ENCODE measurements around the gene MYBPC3.

MYBPC3 gene

DNA sequence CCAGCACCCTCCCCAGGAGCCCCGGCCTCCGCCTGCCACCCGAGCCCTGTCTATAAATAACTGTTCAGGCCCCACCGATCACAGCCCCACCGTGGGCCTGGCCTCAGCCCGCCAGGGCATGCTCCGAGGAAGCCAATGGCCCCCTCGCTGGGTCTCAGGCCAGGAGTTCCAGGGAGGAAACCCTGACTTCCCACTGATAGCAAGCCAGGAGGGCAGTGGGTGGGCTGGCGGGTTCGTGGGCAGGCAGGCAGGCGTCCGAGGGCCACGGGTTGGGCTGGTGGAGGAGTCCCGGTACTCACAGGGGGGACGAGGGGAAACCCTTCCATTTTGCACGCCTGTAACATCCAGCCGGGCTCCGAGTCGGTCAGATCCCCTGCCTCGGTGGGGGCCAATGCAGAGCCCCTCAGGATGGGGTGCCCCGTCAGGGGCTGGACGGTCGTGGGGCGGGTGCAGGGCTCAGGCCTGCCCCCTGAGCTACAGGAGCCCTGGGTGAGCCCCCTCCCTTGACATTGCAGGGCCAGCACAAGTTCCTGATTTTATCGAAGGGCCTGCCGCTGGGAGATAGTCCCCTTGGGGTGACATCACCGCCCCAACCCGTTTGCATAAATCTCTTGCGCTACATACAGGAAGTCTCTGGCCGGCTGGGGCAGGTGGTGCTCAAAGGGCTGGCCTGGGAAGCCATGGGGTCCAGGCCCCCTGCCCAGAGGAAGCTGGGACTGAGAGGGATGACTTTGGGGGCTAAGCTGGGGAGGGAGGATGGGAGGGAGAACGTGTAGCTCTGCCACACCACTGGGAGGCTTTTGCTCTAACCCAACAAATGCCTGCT lies 25.7 kb upstream of the MYBPC3 start, which contains the start of gene SPI1:
Gene SPI1 (minus strand): TSS at position 538 of the 826 bp plus-strand sequence. CDS start 194 bp downstream, at position 344.
- TF ChIP-seq, protein P1, sequence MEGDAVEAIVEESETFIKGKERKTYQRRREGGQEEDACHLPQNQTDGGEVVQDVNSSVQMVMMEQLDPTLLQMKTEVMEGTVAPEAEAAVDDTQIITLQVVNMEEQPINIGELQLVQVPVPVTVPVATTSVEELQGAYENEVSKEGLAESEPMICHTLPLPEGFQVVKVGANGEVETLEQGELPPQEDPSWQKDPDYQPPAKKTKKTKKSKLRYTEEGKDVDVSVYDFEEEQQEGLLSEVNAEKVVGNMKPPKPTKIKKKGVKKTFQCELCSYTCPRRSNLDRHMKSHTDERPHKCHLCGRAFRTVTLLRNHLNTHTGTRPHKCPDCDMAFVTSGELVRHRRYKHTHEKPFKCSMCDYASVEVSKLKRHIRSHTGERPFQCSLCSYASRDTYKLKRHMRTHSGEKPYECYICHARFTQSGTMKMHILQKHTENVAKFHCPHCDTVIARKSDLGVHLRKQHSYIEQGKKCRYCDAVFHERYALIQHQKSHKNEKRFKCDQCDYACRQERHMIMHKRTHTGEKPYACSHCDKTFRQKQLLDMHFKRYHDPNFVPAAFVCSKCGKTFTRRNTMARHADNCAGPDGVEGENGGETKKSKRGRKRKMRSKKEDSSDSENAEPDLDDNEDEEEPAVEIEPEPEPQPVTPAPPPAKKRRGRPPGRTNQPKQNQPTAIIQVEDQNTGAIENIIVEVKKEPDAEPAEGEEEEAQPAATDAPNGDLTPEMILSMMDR (IDR thresholded peaks at IDR 0.05; ENCODE audit: control insufficient read depth, insufficient read depth, low read depth, low read length, missing control alignments) = no peak
- H3K4me3 ChIP-seq (ENCODE audit: control insufficient read depth, low read depth, low read length) = no peak within 1 kb of the TSS

DNA sequence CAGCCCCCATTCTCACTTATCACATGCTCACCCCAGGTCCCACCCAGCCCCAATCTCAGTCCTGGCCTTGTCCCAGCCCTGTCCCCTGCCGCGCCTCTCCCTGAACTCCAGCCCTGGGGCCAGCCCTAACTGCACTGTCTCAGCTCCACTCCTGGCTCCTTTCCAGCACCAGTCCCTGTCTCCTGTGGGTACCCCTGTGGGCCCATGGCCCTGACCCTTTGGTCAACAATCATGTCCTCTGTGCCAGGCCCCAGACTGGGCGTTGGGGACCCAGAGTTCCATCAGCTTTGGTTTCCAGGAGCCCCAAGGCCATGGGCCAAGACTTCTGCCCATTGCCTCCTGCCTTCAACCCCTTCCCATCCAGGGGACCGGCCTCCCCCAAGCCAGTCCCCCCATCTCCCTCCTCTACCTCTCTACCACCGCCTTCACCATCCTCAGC lies 25.1 kb upstream of the MYBPC3 start:
- TF ChIP-seq, protein P1 (IDR thresholded peaks at IDR 0.05; ENCODE audit: control insufficient read depth, insufficient read depth, low read depth, low read length, missing control alignments) = no peak
- DNase-seq (ENCODE audit: low read depth) = no peak
- H3K4me3 ChIP-seq (ENCODE audit: control insufficient read depth, low read depth, low read length) = no peak overlapping the region

More for the DNA sequence above, 25.7 kb upstream of the MYBPC3 start, which contains the start of gene SPI1:
- no peak for DNase-seq (ENCODE audit: low read depth)

DNA sequence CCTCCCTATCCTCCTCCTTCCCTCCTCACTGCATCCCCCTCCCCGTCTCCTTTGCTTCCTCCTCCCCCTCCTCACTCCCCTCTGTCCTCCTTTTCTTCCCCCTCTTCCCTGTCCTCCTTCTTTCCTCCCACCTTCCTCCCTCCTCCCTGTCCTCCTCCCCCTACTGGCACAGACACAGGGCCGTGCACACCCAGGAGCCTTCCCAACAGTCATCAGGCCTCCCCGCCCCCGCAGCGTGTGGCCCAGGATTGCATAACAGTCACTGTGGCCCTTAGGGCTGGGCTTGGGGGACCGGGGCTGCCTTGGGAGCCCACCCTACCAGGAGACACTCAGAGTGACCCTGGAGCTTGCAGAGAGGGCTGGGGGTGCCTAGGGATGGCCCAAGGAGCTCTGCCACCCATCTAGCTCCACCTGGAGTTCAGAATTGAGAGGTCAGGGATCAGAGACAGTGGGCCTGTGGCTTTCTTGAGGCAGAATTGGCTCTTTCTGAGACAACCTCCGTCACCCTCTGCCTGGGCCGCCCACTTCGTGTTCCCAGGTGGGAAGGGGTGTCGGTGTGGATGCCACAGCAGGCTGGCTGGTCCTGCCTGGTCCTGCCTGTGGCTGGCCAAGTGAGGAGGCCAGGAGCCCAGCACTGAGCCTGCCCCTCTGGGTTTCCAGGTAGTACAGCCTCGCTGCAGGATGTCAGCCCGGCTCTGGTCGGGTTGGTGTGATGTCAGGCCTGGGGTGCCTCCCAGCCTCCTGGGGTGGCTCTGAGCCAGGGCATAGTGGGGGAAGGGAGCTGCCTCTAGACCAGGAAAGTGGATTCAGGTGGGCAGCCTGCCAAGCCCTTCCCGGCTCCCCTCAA lies 24.2 kb upstream of the MYBPC3 start:
- no peak for DNase-seq (ENCODE audit: low read depth)
- no peak overlapping the region for H3K4me3 ChIP-seq (ENCODE audit: control insufficient read depth, low read depth, low read length)
- TF ChIP-seq, protein P1 (IDR thresholded peaks at IDR 0.05; ENCODE audit: control insufficient read depth, insufficient read depth, low read depth, low read length, missing control alignments) = no peak

DNA sequence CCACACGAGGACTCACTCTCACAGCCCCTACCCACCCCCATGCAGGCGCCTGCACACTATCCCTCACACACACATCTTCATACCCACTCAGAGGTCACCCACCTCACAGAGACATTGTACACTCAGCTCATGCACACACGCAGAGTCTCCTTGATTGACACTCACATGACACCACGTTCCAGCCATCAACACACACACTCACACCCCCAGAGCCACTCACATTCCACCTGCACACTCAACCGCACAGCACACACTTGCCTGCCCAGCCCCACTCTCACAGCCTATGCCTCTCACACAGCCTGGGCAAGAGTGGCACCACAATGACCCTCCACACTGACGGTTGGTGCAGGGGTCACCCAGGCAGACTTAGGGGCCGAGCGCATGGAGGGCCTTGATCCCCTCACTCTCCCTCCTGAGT lies 23.6 kb upstream of the MYBPC3 start:
- no peak for DNase-seq (ENCODE audit: low read depth)
- H3K4me3 ChIP-seq (ENCODE audit: control insufficient read depth, low read depth, low read length) = no peak overlapping the region
- TF ChIP-seq, protein P1 (IDR thresholded peaks at IDR 0.05; ENCODE audit: control insufficient read depth, insufficient read depth, low read depth, low read length, missing control alignments) = no peak

DNA sequence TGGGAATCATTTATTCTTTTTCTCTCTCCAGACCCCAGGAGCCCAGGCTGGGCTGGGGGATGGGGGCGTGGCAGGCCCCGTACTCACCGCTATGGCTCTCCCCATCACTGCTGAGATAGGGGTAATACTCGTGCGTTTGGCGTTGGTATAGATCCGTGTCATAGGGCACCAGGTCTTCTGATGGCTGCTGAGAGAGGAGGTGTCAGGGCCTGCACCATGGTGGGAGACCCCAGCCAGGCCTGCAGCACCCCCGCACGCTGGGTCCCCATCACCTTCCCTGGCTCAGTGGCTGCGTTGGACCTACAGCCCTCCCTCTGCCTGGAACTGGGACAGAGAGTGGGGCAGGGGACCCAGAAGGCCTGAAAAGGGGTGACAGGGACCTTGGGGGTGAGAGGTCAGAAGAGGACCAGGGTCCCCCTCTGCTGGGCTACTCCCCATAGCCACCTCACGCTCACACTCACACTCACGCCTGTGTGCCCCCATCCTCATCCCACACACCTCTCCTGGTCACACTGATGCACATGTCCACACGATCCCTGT lies 23.1 kb upstream of the MYBPC3 start:
- DNase-seq (ENCODE audit: low read depth) = no peak
- H3K4me3 ChIP-seq (ENCODE audit: control insufficient read depth, low read depth, low read length) = no peak overlapping the region
- TF ChIP-seq, protein P1 (IDR thresholded peaks at IDR 0.05; ENCODE audit: control insufficient read depth, insufficient read depth, low read depth, low read length, missing control alignments) = no peak

DNA sequence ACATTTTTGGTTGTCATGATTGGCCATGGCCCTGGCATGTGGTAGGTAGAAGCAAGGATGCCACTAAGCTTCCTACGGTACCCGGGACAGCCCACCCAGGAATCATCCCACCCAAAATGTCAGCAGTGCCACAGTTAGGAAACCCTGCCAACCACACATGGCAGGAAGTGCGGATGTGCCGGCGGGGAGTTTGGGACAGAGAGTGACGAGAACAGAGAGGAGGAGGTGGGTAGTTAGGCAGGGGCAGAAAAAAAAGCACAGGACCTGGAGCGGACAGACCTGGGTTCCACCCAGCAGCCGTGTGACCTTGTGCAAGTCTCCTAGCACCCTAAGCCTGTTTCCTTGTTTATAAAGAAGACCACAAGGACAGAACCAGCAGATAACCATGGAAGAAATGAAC lies 22.5 kb upstream of the MYBPC3 start:
- DNase-seq (ENCODE audit: low read depth) = no peak
- TF ChIP-seq, protein P1 (IDR thresholded peaks at IDR 0.05; ENCODE audit: control insufficient read depth, insufficient read depth, low read depth, low read length, missing control alignments) = no peak
- no peak overlapping the region for H3K4me3 ChIP-seq (ENCODE audit: control insufficient read depth, low read depth, low read length)
